Fibroblast of the aortic adventitia (primary cell): ENCODE measurements around the gene KCNH3. TPM values are rescaled to one million over a fixed set of nuclear protein-coding genes. Genes with fewer than 3 reads are reported as not detected.

ENCODE experiments used
- DNase-seq: peaks from one replicate; pipeline ENCODE4 v3.0.0-alpha.2; 2010; ENCODE audit warnings: low read depth
- H3K4me3 ChIP-seq: 2 replicates; pipeline ENCODE4 v1.5.1; 2011; ENCODE audit warnings: low read depth, mild to moderate bottlenecking, control low read depth, low read length, moderate library complexity
- total RNA-seq: library from RNA; depleted of rRNA; stranded (reverse); fragments of >200 nt; gene quantifications from 2 replicates; pipeline ENCODE4 v1.2.3, GENCODE V29; 2012; ENCODE audit warnings: low replicate concordance
- TF ChIP-seq, protein P1 (sequence below): IDR thresholded peaks from 2 replicates; pipeline ENCODE4 v1.5.1; 2011; ENCODE audit warnings: mild to moderate bottlenecking, low read length, control low read depth, inconsistent platforms; ENCODE audit not compliant: insufficient read depth

KCNH3 gene
- total RNA-seq, 1 donor: 0.18 TPM

DNA sequence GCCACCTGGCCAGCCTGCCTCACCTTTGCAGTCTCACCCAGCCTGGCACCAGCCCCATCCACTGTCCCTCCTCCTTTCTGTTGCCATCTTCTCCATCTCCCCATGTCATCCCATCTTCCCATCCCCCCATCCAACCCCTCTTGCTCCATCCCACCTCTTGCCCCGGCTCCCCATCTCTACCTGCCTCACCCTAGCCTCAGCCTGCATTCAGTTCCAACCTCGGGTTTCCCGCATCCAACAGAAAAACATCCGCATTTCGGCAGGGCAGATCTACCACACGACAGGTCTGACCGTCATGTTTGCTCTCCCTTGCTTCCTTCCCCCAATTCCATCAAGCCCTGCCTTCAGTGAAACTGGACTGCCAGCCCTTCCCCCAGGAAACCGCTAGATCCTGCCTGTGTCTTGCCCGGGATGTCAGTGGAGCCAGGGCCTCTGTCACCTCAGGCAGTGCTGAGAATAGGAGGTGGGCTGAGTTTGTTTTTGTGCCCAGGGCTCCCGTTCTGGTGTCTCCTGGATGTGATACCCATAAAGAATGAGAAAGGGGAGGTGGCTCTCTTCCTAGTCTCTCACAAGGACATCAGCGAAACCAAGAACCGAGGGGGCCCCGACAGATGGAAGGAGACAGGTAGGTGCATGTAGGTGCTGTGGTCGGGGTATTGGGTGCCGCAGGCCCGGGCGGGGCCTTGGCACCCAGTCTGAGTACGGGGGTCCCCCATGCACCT is 2.5 kb downstream of the KCNH3 start:
- DNase-seq: no peak
- no peak overlapping the region for H3K4me3 ChIP-seq
- TF ChIP-seq, protein P1, sequence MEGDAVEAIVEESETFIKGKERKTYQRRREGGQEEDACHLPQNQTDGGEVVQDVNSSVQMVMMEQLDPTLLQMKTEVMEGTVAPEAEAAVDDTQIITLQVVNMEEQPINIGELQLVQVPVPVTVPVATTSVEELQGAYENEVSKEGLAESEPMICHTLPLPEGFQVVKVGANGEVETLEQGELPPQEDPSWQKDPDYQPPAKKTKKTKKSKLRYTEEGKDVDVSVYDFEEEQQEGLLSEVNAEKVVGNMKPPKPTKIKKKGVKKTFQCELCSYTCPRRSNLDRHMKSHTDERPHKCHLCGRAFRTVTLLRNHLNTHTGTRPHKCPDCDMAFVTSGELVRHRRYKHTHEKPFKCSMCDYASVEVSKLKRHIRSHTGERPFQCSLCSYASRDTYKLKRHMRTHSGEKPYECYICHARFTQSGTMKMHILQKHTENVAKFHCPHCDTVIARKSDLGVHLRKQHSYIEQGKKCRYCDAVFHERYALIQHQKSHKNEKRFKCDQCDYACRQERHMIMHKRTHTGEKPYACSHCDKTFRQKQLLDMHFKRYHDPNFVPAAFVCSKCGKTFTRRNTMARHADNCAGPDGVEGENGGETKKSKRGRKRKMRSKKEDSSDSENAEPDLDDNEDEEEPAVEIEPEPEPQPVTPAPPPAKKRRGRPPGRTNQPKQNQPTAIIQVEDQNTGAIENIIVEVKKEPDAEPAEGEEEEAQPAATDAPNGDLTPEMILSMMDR: no peak

DNA sequence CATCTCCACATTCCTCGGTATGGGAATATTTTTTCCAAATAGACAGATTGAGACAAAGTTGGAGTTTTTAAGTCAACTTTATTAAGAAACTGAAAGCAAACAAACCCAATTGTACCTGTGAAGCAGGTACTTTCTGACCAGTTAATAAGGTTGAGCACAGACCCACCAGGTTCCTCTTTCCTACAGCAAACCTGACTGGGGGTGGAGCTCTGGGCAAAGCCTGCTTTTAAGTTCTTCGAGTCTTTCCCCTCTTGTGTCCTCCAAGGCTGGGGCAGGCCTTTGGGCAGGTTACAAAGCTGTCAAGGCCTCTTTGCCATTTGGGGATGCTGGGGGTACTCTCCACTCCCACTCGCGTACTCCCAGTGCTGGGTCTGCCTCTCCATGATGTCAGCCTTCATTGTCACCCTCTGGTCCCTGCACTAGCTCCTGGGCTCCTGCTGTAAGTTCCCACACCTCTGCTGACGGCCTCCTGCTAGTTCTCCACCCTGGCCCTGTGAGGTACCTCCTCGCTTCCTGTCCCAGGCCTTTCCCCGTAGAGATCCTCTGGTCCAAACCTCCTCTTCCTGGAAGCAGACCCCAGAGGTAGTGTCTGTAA is 3.2 kb downstream of the KCNH3 start:
- DNase-seq: no peak
- no peak overlapping the region for H3K4me3 ChIP-seq
- TF ChIP-seq, protein P1: no peak

DNA sequence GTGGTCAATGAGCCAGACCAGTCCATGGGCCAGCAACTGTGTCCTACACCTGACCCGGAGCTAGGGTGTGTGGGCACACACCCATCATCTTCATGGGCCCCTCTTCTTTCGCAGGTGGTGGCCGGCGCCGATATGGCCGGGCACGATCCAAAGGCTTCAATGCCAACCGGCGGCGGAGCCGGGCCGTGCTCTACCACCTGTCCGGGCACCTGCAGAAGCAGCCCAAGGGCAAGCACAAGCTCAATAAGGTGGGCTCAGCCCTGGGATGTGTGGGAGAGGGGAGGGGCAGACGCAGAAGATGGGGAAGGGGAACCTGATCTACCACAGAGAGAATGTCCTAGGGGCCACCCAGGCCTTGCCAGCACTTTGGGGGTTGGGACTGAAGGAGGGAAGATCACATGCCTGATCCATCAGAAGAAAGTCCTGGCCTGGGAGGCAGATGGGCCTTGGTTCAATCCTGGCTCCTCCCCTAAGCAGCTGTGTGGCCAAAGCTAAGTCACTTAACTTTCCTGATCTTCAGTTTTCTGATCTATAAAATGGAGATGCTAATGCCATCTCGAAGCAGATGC is 3.8 kb downstream of the KCNH3 start:
- no peak for DNase-seq
- no peak overlapping the region for H3K4me3 ChIP-seq
- TF ChIP-seq, protein P1: no peak

DNA sequence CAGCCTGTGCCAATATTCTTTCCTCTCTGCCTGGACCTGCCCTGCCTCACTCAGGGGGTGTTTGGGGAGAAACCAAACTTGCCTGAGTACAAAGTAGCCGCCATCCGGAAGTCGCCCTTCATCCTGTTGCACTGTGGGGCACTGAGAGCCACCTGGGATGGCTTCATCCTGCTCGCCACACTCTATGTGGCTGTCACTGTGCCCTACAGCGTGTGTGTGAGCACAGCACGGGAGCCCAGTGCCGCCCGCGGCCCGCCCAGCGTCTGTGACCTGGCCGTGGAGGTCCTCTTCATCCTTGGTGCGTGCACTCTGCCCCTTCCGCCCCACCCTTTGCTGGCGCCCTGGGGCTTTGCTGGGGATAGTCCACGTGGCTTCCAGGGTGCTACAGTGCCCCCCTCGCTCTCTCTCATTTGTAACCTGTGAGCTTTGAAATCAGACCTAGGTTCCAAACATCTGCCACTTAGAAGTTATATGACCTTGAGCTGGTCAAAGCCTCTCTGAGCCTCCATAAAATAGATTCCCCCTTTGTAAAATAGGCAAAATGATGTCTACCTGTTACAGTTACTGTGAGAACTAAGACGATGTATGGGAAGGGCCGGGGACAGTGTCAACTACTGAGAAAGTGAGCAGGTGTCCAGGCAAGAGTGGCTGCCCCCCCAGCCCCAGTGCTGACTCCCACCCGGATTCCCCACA is 4.5 kb downstream of the KCNH3 start:
- TF ChIP-seq, protein P1: no peak
- H3K4me3 ChIP-seq: no peak overlapping the region
- DNase-seq: no peak

DNA sequence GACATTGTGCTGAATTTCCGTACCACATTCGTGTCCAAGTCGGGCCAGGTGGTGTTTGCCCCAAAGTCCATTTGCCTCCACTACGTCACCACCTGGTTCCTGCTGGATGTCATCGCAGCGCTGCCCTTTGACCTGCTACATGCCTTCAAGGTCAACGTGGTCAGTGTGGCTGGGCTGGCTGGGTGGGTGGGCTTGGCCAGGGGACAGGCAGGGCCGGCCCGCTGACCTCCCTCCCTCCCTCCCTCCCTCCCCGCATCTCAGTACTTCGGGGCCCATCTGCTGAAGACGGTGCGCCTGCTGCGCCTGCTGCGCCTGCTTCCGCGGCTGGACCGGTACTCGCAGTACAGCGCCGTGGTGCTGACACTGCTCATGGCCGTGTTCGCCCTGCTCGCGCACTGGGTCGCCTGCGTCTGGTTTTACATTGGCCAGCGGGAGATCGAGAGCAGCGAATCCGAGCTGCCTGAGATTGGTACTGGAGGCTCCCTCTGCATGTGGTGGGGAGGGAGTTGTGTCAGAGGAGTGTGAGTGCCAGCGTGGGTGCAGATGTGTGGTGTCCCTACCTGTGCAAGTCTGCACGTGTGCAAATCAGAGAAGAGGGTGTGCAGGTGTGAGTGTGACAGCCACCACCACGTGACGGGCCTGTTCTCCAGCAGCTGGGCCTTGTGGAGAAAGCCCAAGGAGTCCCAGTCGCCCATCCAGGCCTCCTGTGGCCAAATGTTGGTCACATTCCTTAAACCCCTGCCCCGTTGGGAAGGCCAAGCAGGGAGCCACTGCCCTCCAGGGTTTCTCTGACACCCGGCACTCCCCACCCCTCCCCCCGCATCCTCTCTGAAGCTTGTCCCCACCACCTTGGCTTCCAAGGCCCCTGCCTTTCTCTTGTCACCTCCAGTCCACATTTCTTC is 5.3 kb downstream of the KCNH3 start:
- no peak for DNase-seq
- TF ChIP-seq, protein P1: no peak
- no peak overlapping the region for H3K4me3 ChIP-seq

DNA sequence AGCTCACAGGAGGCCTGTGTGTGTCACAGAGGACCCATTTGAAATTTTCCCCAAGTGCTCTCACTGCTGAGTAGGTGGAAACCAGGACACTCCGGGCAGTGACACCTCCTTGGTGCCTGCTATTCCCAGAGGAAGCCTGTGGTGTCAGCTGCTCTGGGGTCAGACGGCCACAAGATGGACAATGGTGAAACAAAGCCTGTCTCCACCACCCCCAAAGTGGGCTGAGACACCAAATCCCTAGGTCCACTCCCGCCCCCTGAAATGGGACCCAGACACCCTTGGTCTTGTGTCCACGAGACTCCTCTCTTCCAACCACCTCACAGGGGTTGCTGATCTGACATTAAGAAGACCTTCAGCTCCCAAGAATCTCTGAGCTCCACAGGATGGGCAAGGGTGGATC is 7.0 kb downstream of the KCNH3 start:
- H3K4me3 ChIP-seq: no peak overlapping the region
- no peak for DNase-seq
- TF ChIP-seq, protein P1: no peak
